Measurements from ENCODE around the gene RPL5. TPM values are rescaled to one million over a fixed set of nuclear protein-coding genes. Genes with fewer than 3 reads are reported as not detected.

The RPL5 gene
- total RNA-seq, 2 experiments from 2014 or later = 1,651 to 1,862 TPM

DNA sequence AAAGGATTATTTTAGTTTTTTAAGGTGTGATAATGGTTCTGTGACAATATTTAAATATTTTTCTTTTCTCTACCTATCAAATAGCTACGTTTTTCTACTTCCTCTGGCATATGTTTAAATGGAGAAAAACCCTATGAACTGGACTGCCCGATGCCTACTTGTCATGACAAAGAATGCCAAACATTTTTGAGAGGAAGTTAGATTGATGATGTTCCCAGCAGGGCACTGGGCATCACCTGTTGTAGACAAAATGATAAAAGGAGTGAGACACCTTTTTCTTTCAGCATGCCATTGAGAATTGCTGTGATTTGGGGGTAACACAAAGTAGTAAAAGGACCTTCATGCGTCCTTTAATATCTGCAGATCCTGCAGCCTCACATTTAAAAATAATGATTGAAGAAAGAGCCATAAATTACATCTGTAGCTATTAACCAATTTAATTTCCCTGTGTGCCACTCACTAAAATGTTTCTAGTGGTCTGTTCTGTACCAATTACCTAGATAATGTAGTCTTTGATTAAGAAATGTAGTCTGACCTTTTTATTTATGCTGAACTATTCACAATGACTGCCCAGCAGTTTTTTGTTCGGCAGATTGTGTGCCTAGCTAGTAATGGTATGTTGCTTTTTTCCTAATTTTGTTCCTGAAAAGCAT lies 47.6 kb downstream of the RPL5 start:
- no TSS peak for BruUV-seq (replicated peaks)
- Histone ChIP-seq H3K27ac (ENCODE audit: low read depth, low read length, poor library complexity, severe bottlenecking) (peak overlapping the region; percentile 38), H3K4me2 (ENCODE audit: low read length) (peak overlapping the region; percentile 37), H3K4me1 (ENCODE audit: insufficient read depth, low read length, poor library complexity, severe bottlenecking) (peaks cover 62% of the 10 kb centered on the region), H3K36me3 (ENCODE audit: insufficient read depth, low read length) (peaks cover 30% of the 10 kb centered on the region), H3K9me3 (ENCODE audit: low read length) (peaks cover 8% of the 10 kb centered on the region; the same call in 1 of the 2 replicates), H3K79me2 (ENCODE audit: insufficient read depth, low read depth, low read length) (peaks cover 96% of the 10 kb centered on the region), H3K4me3 (ENCODE audit: low read depth, low read length, poor library complexity, severe bottlenecking) (no peak overlapping the region), H4K20me1 (ENCODE audit: insufficient read depth, low read length) (no peaks in the 10 kb centered on the region), H2AFZ (ENCODE audit: low read length) (no peak overlapping the region), H3K9me2 (ENCODE audit: insufficient read depth, low read length) (no peaks in the 10 kb centered on the region)
- POLR2A ChIA-PET = interaction anchor here (0.7 to 4.4 kb wide), 7 partner anchors 11 to 422 kb away, joined by 3 to 31 read pairs (median 4); partner anchors contain the start of gene DIPK1A
- TF ChIP-seq, protein P1, sequence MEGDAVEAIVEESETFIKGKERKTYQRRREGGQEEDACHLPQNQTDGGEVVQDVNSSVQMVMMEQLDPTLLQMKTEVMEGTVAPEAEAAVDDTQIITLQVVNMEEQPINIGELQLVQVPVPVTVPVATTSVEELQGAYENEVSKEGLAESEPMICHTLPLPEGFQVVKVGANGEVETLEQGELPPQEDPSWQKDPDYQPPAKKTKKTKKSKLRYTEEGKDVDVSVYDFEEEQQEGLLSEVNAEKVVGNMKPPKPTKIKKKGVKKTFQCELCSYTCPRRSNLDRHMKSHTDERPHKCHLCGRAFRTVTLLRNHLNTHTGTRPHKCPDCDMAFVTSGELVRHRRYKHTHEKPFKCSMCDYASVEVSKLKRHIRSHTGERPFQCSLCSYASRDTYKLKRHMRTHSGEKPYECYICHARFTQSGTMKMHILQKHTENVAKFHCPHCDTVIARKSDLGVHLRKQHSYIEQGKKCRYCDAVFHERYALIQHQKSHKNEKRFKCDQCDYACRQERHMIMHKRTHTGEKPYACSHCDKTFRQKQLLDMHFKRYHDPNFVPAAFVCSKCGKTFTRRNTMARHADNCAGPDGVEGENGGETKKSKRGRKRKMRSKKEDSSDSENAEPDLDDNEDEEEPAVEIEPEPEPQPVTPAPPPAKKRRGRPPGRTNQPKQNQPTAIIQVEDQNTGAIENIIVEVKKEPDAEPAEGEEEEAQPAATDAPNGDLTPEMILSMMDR (conservative IDR thresholded peaks at IDR 0.05; ENCODE audit: low read length) = no peak
- TF ChIP-seq EZH2phosphoT487 (IDR thresholded peaks at IDR 0.05; ENCODE audit: borderline replicate concordance, low read depth, low read length) = no peak
- CTCF ChIA-PET (ENCODE audit: unreplicated experiment) = no interaction called here
- intact Hi-C loops (cut with micrococcal nuclease; ENCODE audit: unreplicated experiment) = no loop called here
- DNase-seq (ENCODE audit: low spot score) = no peak

DNA sequence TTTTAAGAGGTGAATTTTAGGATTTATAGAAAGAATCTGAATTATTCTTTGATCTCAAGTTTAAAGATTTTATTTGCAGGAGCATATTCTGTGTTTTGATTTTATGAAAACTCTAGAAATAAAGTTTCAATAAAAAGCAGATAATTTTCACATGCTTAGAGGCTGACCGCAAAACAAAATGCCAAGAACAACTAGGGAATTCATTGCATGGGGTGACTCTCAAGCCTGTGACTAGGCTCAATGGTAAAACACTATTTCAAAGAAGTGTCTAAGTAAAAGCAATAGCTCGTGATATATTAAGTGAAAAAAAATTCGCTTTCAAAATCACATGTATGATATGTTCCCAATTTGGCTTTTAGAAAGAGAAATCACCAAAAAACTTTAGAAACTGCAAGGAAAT lies 49.6 kb downstream of the RPL5 start:
- BruUV-seq (replicated peaks) = no TSS peak
- no peaks in the 10 kb centered on the region for H4K20me1 ChIP-seq (ENCODE audit: insufficient read depth, low read length)
- no peak overlapping the region for H3K4me3 ChIP-seq (ENCODE audit: low read depth, low read length, poor library complexity, severe bottlenecking)
- intact Hi-C loops (cut with micrococcal nuclease; ENCODE audit: unreplicated experiment) = no loop called here
- TF ChIP-seq, protein P1 (conservative IDR thresholded peaks at IDR 0.05; ENCODE audit: low read length) = no peak
- TF ChIP-seq EZH2phosphoT487 (IDR thresholded peaks at IDR 0.05; ENCODE audit: borderline replicate concordance, low read depth, low read length) = no peak
- ChIA-PET CTCF (ENCODE audit: unreplicated experiment) (no interaction called here), POLR2A (interaction anchor here (0.6 to 1.8 kb wide), 4 partner anchors 13 to 66 kb away, joined by 3 to 5 read pairs (median 3); no protein-coding TSS in a partner anchor)
- peaks cover 96% of the 10 kb centered on the region for H3K79me2 ChIP-seq (ENCODE audit: insufficient read depth, low read depth, low read length)
- peaks cover 11% of the 10 kb centered on the region for H3K36me3 ChIP-seq (ENCODE audit: insufficient read depth, low read length)
- H3K27ac ChIP-seq (ENCODE audit: low read depth, low read length, poor library complexity, severe bottlenecking) = no peak overlapping the region
- H3K9me2 ChIP-seq (ENCODE audit: insufficient read depth, low read length) = no peaks in the 10 kb centered on the region
- H3K4me2 ChIP-seq (ENCODE audit: low read length) = no peak overlapping the region
- H3K9me3 ChIP-seq (ENCODE audit: low read length) = 0 out of 2 replicates have a peak, but pooled peaks cover 5% of the 10 kb centered on the region
- H2AFZ ChIP-seq (ENCODE audit: low read length) = no peak overlapping the region
- peaks cover 71% of the 10 kb centered on the region for H3K4me1 ChIP-seq (ENCODE audit: insufficient read depth, low read length, poor library complexity, severe bottlenecking)
- DNase-seq (ENCODE audit: low spot score) = no peak

DNA sequence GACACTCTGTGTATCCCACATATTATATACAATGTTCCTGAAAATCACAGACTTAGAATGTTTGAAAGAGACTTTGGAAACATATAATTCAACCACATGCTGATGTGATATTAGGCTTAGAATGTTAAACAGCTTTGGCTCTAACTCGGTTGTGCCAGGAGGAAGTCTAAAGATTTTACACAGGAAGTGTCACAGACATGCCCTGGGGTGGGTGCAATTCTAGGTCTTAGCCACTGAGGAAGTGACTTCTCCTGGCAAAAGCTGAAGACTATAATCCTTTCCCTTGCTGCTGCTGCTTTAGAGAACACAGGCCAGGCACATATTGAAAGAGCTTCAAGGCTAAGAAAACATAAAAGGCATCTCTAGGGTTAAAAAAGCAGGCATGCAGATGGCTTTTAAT lies 51.0 kb downstream of the RPL5 start:
- H4K20me1 ChIP-seq (ENCODE audit: insufficient read depth, low read length) = no peaks in the 10 kb centered on the region
- H3K9me3 ChIP-seq (ENCODE audit: low read length) = 0 out of 2 replicates have a peak, but pooled peaks cover 5% of the 10 kb centered on the region
- intact Hi-C loops (cut with micrococcal nuclease; ENCODE audit: unreplicated experiment) = no loop called here
- ChIA-PET POLR2A (interaction anchor here (0.6 to 1.8 kb wide), 10 partner anchors 12 to 98 kb away, joined by 3 to 5 read pairs (median 3); no protein-coding TSS in a partner anchor), CTCF (ENCODE audit: unreplicated experiment) (interaction anchor here (0.5 kb wide), 1 partner anchor 140 kb away, joined by 4 read pairs; no protein-coding TSS in a partner anchor)
- peak overlapping the region; percentile 57 for H3K4me2 ChIP-seq (ENCODE audit: low read length)
- H3K4me3 ChIP-seq (ENCODE audit: low read depth, low read length, poor library complexity, severe bottlenecking) = peak overlapping the region; percentile 11
- TF ChIP-seq, protein P1 (conservative IDR thresholded peaks at IDR 0.05; ENCODE audit: low read length) = no peak; the same call in 1 of the 2 replicates
- TF ChIP-seq EZH2phosphoT487 (IDR thresholded peaks at IDR 0.05; ENCODE audit: borderline replicate concordance, low read depth, low read length) = no peak
- peak overlapping the region; percentile 61 for H3K27ac ChIP-seq (ENCODE audit: low read depth, low read length, poor library complexity, severe bottlenecking)
- BruUV-seq (replicated peaks) = no TSS peak
- peak; percentile 68 for DNase-seq (ENCODE audit: low spot score)
- peaks cover 60% of the 10 kb centered on the region for H3K4me1 ChIP-seq (ENCODE audit: insufficient read depth, low read length, poor library complexity, severe bottlenecking)
- peaks cover 97% of the 10 kb centered on the region for H3K79me2 ChIP-seq (ENCODE audit: insufficient read depth, low read depth, low read length)
- no peaks in the 10 kb centered on the region for H3K9me2 ChIP-seq (ENCODE audit: insufficient read depth, low read length)
- H3K36me3 ChIP-seq (ENCODE audit: insufficient read depth, low read length) = peaks cover 10% of the 10 kb centered on the region; the same call in 1 of the 2 replicates
- no peak overlapping the region for H2AFZ ChIP-seq (ENCODE audit: low read length)

Measured in OCI-LY7 (cell line).